ENCODE data around the gene MTHFD2. TPM values are rescaled to one million over a fixed set of nuclear protein-coding genes. Genes with fewer than 3 reads are reported as not detected.

The MTHFD2 gene
- polyA plus RNA-seq, 1 of the 3 experiments (the other 2 are of a cell fraction): 68.6 TPM

DNA sequence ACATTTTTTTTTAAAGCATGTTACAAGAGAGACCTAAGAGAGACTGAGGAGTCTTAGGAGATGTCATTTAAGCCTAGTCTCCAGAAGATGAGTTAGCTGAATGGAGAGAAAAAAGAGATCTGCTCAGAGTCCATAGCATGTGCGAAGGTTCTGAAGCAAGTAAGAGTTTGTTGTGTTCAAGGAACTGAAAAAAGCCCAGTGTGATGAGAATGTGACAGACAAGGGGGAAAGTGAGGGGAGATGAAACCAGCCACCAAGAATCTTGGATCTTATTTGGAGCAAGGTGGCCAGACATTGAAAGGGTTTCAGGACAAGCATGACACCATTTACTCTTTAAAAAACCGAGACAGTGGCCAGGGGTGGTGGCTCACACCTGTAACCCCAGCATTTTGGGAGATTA lies 14.5 kb upstream of the MTHFD2 start:
- CTCF ChIA-PET: interaction anchor here (1.2 kb wide), 1 partner anchor 15 kb away, joined by 5 read pairs; the partner anchor contains the start of gene MTHFD2
- Histone ChIP-seq H3K27me3 (ENCODE audit: insufficient read depth) (no peaks in the 10 kb centered on the region), H3K27ac (ENCODE audit: low read depth in 2 of 2, low read length in 1 of 2) (no peak overlapping the region), H3K9me3 (no peaks in the 10 kb centered on the region), H3K9ac (no peak overlapping the region), H3K4me2 (no peak overlapping the region), H3K4me3 (ENCODE audit: low read depth in 2 of 2, low read length in 1 of 2) (no peak overlapping the region), H3K9me2 (no peaks in the 10 kb centered on the region), H3F3A (replicated peaks; ENCODE audit: insufficient read depth) (peaks cover 11% of the 10 kb centered on the region), H3K4me1 (ENCODE audit: control insufficient read depth in 1 of 2, insufficient read depth in 2 of 2, low read depth in 1 of 2, low read length in 1 of 2) (peaks cover 0 to 3% of the 10 kb centered on the region in 2 experiments; a peak in 1 of 4 replicates), H2AFZ (ENCODE audit: low read depth) (no peak overlapping the region; the same call in 1 of the 2 replicates), H4K20me1 (ENCODE audit: insufficient read depth) (no peaks in the 10 kb centered on the region), H3K79me2 (ENCODE audit: insufficient read depth) (no peaks in the 10 kb centered on the region), H3K36me3 (replicated peaks in 1 of 2; ENCODE audit: control insufficient read depth in 1 of 2, insufficient read depth in 2 of 2, low read length in 1 of 2) (no peaks in the 10 kb centered on the region)
- POLR2A ChIA-PET: no interaction called here
- WGBS (ENCODE audit: low lambda C conversion rate): 68% methylated on average over 2 of the region's 2 CpGs
- no peak for TF ChIP-seq MEF2A (IDR thresholded peaks at IDR 0.05; ENCODE audit: borderline replicate concordance, low read depth)
- TF ChIP-seq RXRA (IDR thresholded peaks at IDR 0.05; ENCODE audit: borderline replicate concordance, low read depth): no peak
- TF ChIP-seq GATA2 (CRISPR knock-in tag; IDR thresholded peaks at IDR 0.05): no peak
- TF ChIP-seq, protein P1, sequence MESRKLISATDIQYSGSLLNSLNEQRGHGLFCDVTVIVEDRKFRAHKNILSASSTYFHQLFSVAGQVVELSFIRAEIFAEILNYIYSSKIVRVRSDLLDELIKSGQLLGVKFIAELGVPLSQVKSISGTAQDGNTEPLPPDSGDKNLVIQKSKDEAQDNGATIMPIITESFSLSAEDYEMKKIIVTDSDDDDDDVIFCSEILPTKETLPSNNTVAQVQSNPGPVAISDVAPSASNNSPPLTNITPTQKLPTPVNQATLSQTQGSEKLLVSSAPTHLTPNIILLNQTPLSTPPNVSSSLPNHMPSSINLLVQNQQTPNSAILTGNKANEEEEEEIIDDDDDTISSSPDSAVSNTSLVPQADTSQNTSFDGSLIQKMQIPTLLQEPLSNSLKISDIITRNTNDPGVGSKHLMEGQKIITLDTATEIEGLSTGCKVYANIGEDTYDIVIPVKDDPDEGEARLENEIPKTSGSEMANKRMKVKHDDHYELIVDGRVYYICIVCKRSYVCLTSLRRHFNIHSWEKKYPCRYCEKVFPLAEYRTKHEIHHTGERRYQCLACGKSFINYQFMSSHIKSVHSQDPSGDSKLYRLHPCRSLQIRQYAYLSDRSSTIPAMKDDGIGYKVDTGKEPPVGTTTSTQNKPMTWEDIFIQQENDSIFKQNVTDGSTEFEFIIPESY (IDR thresholded peaks at IDR 0.05; ENCODE audit: borderline replicate concordance, low read depth): no peak
- no peak for TF ChIP-seq EP300 (IDR thresholded peaks at IDR 0.05; ENCODE audit: borderline replicate concordance in 1 of 2, low read depth in 1 of 2, low read length in 1 of 2)
- TF ChIP-seq, protein P2, sequence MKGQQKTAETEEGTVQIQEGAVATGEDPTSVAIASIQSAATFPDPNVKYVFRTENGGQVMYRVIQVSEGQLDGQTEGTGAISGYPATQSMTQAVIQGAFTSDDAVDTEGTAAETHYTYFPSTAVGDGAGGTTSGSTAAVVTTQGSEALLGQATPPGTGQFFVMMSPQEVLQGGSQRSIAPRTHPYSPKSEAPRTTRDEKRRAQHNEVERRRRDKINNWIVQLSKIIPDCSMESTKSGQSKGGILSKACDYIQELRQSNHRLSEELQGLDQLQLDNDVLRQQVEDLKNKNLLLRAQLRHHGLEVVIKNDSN (IDR thresholded peaks at IDR 0.05; ENCODE audit: borderline replicate concordance, low read depth): no peak
- DNase-seq: no peak

DNA sequence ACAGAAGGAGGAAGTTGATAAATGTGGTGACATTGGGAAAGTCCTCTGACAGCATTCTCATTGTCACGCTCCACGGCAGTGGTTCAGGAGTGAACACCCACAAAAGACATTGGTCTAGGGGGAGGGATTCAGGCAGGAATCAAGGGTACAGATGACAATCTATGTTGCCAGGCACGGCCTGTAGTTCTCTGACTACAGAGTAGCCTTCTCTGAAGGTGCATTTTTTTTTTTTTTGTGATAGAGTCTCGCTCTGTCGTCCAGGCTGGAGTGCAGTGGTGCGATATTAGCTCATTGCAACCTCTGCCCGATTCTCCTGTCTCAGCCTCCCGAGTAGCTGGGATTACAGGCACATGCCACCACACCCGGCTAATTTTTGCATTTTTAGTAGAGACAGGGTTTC lies 12.4 kb upstream of the MTHFD2 start:
- no peaks in the 10 kb centered on the region for H3K79me2 ChIP-seq (ENCODE audit: insufficient read depth)
- no peak overlapping the region for H3K4me3 ChIP-seq (ENCODE audit: low read depth in 2 of 2, low read length in 1 of 2)
- H2AFZ ChIP-seq (ENCODE audit: low read depth): no peak overlapping the region
- peaks cover 5% of the 10 kb centered on the region for H3F3A ChIP-seq (replicated peaks; ENCODE audit: insufficient read depth)
- no peak overlapping the region for H3K4me2 ChIP-seq
- no peaks in the 10 kb centered on the region for H3K9me3 ChIP-seq
- H4K20me1 ChIP-seq (ENCODE audit: insufficient read depth): no peaks in the 10 kb centered on the region
- POLR2A ChIA-PET: no interaction called here
- H3K4me1 ChIP-seq (ENCODE audit: control insufficient read depth in 1 of 2, insufficient read depth in 2 of 2, low read depth in 1 of 2, low read length in 1 of 2): peaks cover 0 to 3% of the 10 kb centered on the region in 2 experiments; a peak in 1 of 4 replicates
- H3K9ac ChIP-seq: no peak overlapping the region
- CTCF ChIA-PET: no interaction called here
- no peak for DNase-seq
- H3K9me2 ChIP-seq: no peaks in the 10 kb centered on the region
- H3K27ac ChIP-seq (ENCODE audit: low read depth in 2 of 2, low read length in 1 of 2): no peak overlapping the region
- WGBS (ENCODE audit: low lambda C conversion rate): 83% methylated on average over 9 of the region's 9 CpGs
- no peaks in the 10 kb centered on the region for H3K27me3 ChIP-seq (ENCODE audit: insufficient read depth)
- H3K36me3 ChIP-seq (replicated peaks in 1 of 2; ENCODE audit: control insufficient read depth in 1 of 2, insufficient read depth in 2 of 2, low read length in 1 of 2): no peaks in the 10 kb centered on the region
- TF ChIP-seq, protein P3, sequence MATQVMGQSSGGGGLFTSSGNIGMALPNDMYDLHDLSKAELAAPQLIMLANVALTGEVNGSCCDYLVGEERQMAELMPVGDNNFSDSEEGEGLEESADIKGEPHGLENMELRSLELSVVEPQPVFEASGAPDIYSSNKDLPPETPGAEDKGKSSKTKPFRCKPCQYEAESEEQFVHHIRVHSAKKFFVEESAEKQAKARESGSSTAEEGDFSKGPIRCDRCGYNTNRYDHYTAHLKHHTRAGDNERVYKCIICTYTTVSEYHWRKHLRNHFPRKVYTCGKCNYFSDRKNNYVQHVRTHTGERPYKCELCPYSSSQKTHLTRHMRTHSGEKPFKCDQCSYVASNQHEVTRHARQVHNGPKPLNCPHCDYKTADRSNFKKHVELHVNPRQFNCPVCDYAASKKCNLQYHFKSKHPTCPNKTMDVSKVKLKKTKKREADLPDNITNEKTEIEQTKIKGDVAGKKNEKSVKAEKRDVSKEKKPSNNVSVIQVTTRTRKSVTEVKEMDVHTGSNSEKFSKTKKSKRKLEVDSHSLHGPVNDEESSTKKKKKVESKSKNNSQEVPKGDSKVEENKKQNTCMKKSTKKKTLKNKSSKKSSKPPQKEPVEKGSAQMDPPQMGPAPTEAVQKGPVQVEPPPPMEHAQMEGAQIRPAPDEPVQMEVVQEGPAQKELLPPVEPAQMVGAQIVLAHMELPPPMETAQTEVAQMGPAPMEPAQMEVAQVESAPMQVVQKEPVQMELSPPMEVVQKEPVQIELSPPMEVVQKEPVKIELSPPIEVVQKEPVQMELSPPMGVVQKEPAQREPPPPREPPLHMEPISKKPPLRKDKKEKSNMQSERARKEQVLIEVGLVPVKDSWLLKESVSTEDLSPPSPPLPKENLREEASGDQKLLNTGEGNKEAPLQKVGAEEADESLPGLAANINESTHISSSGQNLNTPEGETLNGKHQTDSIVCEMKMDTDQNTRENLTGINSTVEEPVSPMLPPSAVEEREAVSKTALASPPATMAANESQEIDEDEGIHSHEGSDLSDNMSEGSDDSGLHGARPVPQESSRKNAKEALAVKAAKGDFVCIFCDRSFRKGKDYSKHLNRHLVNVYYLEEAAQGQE (IDR thresholded peaks at IDR 0.05; ENCODE audit: low read depth, low read length): no peak
- TF ChIP-seq RFX5 (IDR thresholded peaks at IDR 0.05; ENCODE audit: low read length) (no peak), NFIC (IDR thresholded peaks at IDR 0.05; ENCODE audit: borderline replicate concordance) (no peak), CHD2 (IDR thresholded peaks at IDR 0.05; ENCODE audit: low read length, partially characterized antibody) (no peak), GABPA (IDR thresholded peaks at IDR 0.05; ENCODE audit: low read depth) (no peak), TCF12 (IDR thresholded peaks at IDR 0.05) (no peak), SIN3A (IDR thresholded peaks at IDR 0.05; ENCODE audit: borderline replicate concordance, low read depth, low read length) (no peak)
- TF ChIP-seq, protein P2 (IDR thresholded peaks at IDR 0.05; ENCODE audit: borderline replicate concordance, low read depth): no peak
- TF ChIP-seq, protein P4, sequence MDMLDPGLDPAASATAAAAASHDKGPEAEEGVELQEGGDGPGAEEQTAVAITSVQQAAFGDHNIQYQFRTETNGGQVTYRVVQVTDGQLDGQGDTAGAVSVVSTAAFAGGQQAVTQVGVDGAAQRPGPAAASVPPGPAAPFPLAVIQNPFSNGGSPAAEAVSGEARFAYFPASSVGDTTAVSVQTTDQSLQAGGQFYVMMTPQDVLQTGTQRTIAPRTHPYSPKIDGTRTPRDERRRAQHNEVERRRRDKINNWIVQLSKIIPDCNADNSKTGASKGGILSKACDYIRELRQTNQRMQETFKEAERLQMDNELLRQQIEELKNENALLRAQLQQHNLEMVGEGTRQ (IDR thresholded peaks at IDR 0.05; ENCODE audit: borderline replicate concordance, low read depth, low read length): no peak
- TF ChIP-seq, protein P5, sequence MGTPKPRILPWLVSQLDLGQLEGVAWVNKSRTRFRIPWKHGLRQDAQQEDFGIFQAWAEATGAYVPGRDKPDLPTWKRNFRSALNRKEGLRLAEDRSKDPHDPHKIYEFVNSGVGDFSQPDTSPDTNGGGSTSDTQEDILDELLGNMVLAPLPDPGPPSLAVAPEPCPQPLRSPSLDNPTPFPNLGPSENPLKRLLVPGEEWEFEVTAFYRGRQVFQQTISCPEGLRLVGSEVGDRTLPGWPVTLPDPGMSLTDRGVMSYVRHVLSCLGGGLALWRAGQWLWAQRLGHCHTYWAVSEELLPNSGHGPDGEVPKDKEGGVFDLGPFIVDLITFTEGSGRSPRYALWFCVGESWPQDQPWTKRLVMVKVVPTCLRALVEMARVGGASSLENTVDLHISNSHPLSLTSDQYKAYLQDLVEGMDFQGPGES (IDR thresholded peaks at IDR 0.05; ENCODE audit: low read depth, low read length): no peak
- TF ChIP-seq, protein P6, sequence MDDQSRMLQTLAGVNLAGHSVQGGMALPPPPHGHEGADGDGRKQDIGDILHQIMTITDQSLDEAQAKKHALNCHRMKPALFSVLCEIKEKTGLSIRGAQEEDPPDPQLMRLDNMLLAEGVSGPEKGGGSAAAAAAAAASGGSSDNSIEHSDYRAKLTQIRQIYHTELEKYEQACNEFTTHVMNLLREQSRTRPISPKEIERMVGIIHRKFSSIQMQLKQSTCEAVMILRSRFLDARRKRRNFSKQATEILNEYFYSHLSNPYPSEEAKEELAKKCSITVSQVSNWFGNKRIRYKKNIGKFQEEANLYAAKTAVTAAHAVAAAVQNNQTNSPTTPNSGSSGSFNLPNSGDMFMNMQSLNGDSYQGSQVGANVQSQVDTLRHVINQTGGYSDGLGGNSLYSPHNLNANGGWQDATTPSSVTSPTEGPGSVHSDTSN (IDR thresholded peaks at IDR 0.05): no peak
